HG02642 (cell line): Measurements from ENCODE around the gene SVOP.
"Not testable (repeated sequence)": the region's sequence is repeated elsewhere in the genome, so short reads cannot be mapped to it uniquely, and the experiment has no call there.

Experiments
- ATAC-seq: cut with Tn5 transposase; IDR thresholded peaks from one replicate; pipeline ENCODE4 v1.9.1; 2021; ENCODE audit warnings: mild to moderate bottlenecking; ENCODE audit not compliant: unreplicated experiment, poor library complexity

SVOP gene, protein sequence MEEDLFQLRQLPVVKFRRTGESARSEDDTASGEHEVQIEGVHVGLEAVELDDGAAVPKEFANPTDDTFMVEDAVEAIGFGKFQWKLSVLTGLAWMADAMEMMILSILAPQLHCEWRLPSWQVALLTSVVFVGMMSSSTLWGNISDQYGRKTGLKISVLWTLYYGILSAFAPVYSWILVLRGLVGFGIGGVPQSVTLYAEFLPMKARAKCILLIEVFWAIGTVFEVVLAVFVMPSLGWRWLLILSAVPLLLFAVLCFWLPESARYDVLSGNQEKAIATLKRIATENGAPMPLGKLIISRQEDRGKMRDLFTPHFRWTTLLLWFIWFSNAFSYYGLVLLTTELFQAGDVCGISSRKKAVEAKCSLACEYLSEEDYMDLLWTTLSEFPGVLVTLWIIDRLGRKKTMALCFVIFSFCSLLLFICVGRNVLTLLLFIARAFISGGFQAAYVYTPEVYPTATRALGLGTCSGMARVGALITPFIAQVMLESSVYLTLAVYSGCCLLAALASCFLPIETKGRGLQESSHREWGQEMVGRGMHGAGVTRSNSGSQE

DNA sequence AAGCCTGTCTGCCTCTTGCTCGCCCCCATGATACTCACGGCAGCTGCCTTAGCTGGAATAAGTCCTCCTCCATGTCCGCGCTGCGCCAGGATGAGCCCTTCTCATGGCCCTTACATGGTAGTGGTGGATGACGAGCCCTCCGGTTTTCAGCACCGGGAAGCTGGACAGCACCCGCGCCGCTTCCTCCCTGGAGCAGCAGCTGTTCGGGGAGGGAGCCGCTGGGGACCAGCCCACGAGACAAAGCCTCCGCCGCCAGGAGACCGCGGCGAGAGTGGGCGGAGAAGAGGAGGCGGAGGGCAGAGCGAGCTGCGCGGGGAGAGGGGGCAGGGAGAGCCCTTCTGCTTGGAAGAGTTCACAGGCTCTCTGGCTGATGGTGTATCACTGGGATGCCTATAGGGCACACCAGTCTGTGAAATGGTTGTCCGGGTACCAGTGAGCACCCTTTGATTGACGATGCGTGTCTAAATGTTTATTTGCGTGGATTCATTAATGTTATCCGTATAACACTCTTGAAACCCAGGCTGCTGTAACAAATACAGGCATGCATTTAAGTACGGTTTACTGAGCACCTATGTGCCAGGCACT is at the start of gene SVOP:
Gene SVOP, minus strand, starts transcription at position 273 of the 585 bp plus-strand sequence. Its CDS starts 200 bp downstream, at position 73.
- no peak for ATAC-seq

DNA sequence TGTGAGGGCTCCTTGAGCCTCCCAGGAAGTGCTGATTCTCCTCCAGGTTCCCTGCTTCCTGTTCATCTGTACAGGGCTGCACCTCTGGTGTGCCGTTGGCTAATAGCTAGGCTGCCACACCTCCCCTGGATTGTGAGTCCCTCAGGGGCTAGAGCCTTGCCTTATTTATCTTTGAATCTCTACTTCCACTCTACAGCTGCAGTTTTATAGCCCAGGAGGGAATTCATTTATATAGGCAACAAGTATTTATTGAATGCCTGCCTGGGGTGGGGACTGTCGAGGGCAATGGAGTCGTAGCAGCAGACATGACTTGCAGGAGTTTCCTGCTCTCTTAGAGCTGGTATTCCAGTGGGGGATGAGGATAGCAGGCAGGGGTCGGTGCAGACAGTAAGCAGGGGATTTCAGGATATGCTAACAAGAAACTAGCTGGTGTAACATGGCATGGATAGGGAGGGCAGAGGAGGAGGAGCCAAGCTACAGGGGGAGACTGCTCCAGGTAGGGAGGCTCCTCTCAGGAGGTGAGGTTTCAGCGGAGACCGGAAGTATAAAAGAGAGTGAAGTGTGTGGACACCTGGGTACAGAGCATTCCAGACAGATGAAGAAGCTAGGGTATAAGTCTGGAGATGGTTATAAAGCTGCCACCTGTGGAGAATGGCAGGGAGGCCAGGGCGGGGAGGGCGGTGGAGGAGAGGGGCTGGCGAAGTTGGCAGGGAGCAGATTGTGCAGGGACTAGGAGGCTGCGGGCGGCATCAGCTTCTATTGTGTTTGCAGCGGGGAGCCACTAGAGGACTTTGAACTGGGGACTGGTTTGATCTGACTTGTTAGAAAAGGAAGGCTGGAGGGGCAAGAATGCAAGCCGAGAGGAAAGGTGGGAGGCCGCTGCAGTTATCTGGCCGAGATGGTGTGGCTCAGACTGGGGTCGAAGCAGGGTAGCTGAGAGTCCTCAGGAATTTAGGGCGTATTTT is 48.7 kb upstream of the SVOP start:
- ATAC-seq: no peak

DNA sequence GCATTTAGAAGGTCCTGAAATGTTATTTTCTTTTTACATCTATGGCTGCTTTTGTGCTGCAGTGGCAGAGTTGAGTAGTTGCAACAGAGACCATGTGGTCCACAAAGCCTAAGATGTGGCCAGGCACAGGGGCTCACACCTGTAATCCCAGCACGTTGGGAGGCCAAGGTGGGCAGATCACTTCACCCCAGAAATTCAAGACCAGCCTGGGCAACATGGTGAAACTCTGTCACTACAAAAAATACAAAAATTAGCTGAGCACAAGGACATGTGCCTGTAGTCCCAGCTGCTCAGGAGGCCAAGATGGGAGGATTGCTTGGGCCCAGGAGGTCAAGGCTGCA is 45.0 kb upstream of the SVOP start:
- no peak for ATAC-seq

DNA sequence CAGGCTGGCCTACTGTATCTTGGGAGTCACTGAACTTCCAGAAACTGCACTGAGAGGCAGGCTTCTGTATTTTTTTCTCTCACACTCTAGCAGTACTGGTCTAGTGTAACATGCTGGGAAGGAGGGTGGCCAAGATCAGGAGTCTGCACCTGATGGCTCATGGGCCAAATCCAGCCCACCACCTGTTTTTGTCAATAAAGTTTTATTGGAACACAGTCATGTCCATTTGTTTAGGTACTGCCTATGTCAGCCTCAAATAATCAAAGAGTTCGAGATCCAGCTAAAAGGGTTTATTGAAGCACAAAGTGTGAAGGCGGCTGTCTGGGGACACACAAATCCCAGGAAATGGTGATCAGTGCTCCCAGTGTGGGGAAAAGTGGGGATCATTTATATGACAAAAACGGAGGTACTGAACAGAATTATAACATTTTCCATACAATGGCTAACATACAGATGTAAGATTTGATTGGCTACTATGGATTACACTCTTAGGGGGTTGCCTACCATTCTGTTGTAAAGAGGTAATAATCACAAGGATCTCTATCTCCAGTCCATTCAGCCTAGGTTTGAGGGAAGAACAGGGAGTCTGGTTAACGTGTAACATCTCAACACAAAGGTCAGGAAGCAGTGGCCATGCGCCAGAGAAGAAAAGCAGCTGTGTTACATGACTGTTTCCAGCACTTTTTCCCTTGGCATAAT is 44.4 kb upstream of the SVOP start:
- no peak for ATAC-seq

DNA sequence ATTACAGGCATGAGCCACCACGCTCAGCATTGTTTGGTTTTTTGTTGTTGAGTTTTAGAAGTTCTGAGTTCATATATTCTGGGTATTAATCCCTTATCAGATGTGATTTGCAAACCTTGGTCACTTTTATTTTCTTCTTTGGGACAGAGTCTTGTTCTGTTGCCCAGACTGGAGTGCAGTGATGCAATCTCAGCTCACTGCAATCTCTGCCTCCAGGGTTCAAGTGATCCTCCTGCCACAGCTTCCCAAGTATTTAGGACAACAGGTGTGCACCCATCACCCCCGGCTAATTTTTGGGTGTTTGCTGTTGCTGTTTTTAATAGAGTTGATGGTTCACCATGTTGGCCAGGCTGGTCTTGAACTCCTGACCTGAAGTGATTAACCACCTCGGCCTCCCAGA is 43.3 kb upstream of the SVOP start:
- no peak for ATAC-seq

DNA sequence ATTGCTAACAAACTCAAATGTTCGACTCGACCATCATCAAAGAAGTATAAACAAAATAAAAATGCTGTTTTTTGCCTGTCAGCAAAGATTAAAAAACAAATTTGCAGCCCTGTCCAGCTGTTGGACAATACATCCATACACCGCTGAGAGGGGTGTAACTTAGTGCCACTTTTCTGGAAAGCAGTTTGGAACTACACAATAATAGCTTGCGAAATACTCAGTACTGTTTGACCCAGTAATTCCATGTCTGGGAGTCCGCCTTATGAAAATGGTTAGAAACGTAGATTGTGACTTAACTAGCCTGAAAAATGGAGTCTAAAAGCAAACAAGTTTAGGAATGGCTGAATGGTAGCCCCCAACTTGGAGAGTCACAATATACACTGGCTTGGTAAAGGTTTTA is 37.9 kb upstream of the SVOP start:
- ATAC-seq: no peak

DNA sequence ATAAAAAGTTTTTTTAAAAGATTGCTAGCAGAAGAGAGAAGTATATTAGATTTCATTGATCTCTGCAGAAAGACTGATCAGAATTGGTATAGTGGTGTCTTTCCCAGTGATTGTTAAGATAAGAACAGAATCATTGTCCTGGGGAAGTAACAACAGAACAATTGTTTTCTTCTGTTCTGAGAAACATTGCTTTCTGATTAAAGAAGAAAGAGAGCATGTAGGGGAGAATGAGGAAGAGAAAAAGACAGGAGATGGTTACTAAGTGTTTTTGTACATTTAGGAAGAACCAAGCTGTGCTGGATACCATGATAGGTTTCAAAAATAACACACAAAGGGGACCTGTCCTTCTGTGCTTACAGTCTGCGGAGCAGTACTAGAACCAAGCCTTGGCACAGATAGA is 36.5 kb upstream of the SVOP start:
- ATAC-seq: no peak

DNA sequence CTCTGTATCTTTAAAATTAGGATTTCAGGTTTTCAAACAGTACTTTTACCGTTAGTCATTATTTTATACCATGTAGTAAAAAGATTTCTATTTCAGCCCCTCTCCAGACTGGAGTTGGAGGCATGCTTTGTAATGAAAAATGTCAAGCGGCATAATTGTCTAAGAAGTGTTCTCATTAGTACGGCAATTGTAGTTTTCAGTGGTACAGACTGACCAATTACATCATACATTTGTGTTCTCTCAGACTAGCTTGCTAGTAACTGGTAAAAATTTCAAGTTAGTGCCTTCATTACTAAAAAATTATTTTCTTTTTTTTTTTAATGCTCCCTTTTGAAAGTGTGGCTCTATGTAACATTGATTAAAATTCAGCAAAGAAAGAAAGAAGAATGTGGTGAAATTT is 36.0 kb upstream of the SVOP start:
- ATAC-seq: no peak

DNA sequence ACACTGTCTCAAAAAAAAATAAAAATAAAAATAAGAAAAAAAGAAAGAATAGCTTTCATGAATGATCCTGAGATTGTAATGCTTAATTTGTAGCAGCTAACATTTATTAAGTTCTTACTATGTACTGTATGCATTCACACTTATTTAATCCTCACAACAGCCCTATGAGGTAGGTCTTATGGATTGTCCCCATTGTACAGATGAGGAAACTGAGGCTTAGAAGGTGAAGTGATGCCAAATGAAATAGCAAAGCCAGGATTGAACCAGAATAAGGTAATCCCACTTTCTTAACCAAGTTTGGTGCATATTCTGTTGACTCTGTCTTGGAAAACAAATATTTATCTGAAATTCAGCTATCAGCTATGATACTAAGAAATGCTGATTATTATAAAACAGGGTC is 33.7 kb upstream of the SVOP start:
- ATAC-seq: no peak

DNA sequence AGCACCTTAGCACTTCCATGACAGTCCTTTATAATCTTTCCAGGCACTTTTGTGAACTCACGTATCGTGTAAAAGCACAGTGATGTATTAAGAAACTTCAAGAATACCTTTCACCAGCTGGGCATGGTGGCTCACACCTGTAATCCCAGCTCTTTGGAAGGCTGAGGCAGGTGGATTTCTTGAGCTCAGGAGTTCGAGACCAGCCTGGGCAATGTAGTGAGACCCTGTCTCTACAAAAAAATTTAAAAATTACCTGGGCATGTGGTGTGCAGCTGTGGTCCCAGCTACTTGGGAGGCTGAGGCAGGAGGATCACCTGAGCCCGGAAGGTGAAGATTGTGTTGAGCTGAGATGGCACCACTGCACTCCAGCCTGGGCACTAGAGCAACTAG is 33.3 kb upstream of the SVOP start:
- ATAC-seq: not testable (repeated sequence)

DNA sequence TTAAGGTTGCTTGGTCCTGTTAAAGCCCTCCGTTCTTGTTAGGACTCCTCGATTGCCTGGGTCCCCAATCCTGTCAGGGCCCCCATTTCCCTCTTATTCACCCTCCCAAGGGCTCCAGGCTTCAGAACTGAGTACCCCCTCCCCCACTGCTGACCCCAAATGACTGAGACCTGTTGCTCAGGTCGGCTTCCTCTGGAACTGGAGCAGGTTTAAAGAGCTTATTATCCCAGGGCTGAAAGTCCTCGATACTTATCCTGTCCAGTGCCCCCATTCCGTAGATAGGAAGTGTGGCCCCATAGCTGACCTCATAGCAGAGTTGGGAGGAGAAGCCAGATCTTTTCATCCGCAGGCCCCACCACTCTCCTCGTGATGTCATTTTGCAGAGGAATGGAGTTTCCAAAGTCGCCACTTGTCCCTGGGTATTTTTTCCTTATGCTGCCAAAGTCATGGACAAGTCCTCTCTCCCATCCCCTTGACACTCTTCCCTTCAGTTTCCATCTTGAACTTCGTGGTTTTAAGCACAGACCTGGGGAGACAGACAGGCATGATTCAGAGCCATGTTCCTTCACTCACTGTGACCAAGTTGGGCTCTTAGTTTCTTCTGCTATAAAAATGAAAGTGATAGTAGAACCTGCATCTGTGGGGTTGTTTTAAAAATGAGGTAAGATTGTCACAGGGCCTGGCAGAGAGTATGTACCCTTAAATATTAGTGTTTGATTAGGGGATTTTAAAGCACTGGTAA is 32.7 kb upstream of the SVOP start:
- ATAC-seq: no peak

DNA sequence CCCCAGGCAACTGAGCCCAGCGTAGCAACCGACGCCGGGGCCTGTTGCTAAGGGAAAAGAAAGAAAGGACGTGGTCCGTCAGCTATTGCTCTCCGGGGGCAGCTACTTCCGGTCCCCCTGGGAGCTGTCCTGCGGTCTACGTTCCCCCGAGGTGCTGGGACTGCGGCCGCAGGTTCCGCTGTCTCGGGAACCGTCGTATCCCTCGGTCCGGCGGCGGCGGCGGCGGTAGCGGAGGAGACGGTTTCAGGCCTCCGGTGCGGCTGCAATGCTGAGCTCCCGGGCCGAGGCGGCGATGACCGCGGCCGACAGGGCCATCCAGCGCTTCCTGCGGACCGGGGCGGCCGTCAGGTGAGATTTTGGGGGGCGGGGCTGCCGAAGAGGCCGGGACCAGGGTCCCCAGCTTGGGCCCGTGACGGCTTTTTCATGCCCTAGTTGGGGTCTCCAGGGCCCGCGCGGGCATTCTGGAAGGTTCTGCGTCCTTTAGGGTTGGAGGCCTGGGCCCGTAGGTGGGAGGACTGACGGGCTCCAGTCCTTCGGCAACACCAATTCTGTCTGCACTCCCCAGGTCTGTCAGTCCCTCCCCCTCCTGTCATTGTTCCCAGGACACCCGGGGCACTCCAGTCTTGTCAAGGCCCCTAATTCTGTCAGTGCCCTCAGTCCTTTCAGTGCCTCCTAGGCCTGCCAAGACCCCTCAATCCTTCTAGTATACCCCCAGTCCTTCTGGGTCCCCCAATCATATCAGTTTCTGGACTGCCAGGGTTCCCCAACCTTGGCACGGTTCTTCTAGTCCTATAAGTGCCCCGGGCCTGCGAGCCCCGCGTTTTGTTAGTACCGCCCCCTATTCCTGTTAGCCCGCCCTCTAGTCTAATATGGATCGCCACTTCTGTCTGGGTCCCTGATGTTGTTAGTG is 31.8 kb upstream of the SVOP start, which contains the start of gene USP30:
Gene USP30, plus strand, starts transcription at position 163 of the 910 bp plus-strand sequence. Its CDS starts 103 bp downstream, at position 266.
- peak; percentile 87 for ATAC-seq

DNA sequence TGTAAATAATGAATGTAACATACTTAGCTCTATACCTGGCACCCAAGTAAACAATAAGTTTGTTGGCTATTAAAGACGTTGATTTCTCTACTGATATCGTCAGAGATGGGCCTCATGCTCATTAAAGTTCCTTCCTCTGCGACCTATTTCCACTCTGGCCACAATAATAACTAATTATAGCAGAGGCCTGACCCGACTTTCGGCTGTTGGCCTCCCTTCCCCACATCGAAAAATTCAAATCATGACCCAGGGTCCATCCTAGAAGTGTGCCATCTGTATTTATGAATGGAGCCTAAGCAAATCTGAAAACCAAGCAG is 31.2 kb upstream of the SVOP start:
- no peak for ATAC-seq

DNA sequence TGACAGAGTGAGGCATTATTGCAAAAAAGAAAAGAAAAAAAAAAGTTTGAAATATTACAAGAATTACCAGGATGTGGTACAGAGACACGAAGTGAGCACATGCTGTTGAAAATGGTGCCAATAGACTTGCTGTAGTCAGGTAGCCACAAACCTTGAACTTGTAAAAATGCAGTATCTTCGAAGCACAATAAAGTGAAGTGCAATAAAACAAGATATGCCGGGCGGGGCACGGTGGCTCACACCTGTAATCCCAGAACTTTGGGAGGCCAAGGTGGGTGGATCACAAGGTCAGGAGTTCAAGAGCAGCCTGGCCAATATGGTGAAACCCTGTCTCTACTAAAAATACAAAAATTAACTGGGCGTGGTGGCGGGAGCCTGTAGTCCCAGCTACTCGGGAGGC is 28.9 kb upstream of the SVOP start:
- not testable (repeated sequence) for ATAC-seq

DNA sequence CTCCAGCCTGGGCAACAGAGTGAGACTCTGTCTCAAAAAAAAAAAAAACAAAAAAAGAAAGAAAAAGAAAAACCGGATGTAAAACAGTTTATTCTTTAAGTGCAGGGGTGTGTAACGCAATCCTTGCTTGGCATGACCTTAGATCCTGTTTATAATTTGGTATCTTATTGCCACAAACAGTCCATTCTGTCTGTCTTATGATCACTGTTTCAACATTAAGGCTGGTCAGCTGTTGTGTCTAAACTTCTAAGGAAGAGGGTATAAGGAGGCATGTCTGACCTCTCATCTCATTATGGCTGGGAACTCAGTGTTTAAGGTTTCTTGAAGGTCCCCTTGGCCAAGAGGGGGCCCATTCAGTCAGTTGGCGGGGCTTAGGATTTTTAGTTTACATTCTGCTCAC is 27.8 kb upstream of the SVOP start:
- ATAC-seq: not testable (repeated sequence)

DNA sequence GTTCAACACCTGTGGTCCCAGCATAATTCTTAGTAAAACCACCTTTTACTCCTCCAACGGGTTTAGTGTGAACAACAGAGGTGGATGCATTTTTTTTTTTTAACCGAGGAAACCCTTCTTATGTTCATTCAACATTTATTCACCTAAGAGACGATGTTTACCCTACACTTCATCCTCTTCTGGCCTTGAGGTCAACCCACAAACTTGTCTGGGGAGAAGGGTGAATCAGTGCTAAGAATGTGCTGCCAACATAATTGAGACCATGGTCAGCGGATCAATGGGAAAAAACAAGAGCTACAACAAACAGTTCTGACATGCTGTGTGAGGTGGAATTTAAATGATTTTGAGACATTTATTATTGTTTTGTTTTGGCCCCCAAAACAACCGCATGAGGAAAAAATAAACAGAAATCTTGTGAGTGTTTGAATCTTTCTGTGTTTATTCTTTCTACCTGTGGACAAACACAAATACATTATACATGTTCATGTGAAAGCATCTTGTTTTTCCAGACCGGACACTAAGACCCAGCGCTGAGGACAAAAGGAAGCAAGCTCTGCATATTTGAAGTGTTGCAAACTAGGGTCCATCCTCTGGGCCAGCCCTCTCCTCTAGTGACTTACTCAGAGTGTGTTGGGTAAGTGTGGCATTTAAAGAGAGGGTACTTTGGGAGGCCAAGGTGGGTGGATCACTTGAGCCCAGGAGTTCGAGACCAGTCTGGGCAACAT is 26.4 kb upstream of the SVOP start:
- no peak for ATAC-seq

DNA sequence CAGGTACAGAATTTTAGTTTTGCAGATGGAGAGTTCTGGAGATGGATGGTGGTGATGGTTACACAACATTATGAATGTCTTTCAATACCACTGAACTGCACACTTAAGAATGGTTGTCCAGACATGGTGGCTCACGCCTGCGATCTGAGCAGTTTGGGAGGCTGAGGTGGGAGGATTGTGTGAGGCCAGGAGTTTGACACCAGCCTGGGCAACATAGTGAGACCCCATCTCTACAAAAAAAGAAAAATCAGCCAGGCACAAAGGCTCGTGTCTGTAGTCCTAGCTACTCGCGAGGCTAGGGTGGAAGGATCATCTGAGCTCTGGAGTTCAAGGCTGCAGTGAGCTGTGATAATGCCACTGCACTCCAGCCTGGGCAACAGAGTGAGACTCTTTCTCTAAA is 23.4 kb upstream of the SVOP start:
- ATAC-seq: no peak

DNA sequence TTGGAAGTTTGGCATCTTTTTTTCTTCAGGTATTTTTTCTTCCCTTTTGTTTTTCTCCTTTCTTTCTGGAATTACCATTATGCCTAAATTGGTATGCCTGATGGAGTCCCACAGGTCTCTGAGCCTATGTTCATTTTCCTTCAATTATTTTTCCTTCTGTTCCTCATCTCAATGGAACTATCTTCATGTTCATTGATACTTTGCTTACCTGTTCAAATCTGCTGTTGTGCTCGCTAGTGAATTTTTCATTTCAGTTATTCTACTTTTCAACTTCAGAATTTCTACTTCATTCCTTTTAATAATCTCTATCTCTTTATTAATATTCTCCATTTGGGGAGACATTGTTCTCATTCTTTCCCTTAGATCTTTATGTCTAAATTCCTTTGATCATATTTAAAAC is 16.1 kb upstream of the SVOP start:
- ATAC-seq: no peak
